HEK293 (cell line): Measurements from ENCODE around the gene PRCD.

Source experiments
- CTCF ChIP-seq: fragments of 450-650 bp; formaldehyde crosslinking; IDR thresholded peaks from 2 replicates; pipeline ENCODE4 v1.5.1; 2016; ENCODE audit warnings: missing biosample characterization, missing genetic modification characterization
- KLF16 ChIP-seq: fragments of 450-650 bp; formaldehyde crosslinking; IDR thresholded peaks from 2 replicates; pipeline ENCODE4 v1.5.1; 2017; ENCODE audit warnings: missing biosample characterization, missing genetic modification characterization

DNA sequence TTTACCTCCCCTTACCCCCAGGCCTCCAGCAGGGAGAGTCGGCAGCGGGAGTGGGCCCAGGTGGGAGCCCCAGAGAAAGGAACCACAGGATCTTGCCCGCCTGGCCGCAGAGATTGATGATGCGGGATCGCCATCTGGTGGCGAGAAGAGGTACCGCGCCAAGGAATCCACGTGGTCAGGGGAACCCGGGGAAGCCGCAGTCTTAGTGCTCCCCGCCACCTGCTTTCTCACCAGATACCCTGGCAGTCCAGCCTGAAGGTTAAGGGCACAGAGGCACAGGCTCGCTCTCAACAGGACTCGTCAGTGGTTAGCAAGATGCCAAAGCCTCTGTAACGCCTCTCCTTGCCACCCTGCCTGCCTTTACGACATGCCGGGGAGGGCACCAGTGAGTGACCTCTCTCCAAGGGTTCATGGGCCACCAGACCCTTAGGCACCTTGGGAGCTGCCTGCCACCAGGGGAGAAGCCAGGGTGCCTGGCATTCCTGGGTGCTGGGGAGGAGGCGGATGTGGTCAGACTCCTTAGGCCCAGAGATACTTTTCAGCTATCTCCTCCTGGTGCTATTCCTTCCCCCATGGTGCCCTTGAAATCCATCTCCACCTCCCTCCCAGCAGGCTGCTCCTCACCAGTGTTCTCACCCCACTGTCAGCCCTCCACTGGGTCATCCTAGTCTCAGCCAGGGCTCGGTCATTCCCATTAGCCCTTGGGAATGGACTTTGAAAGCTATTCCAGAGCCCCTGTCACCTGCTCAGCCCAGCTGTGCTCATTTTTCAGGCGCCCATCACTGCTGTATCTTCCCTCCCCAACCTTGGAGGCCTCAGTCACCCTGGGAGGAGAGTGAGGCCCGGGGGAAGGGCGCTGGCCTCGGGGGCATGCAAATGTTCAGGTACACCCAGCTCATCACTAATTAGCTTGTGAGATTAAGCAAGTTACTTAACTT, 33.2 kb upstream of the PRCD start:
- peak; percentile 95 for TF ChIP-seq CTCF (tag by site-specific recombination)
- TF ChIP-seq KLF16: 0 out of 2 replicates have a peak, but pooled peaks have one; percentile 45
